Central memory CD4-positive, alpha-beta T cell (primary cell): ENCODE data around the gene MYH3.
"Not testable (repeated sequence)": the region's sequence is repeated elsewhere in the genome, so short reads cannot be mapped to it uniquely, and the experiment has no call there.

Source experiments
- DNase-seq: peaks from one replicate; pipeline ENCODE4 v3.0.0; 2022
- total RNA-seq, 3 experiments: gene quantifications; one replicate each; lab custom pipeline; 2026; lab: John Stamatoyannopoulos, UW

Gene MYH3
- total RNA-seq: 9.2 to 17.7 (median 14.3) reads per million in 3 experiments

- no peak for DNase-seq
Measured at GRCh38 chr17:10657148-10657547, at the start of gene MYH3. TSS of gene MYH3 (minus strand) at chr17:10657309. CDS start at chr17:10655064, 2,245 bp downstream.

- no peak for DNase-seq
Measured at GRCh38 chr17:10705727-10706126, 48.6 kb upstream of the MYH3 start.

GRCh38 chr17:10702574-10702973, 45.5 kb upstream of the MYH3 start:
- no peak for DNase-seq

GRCh38 chr17:10699856-10700255, 42.7 kb upstream of the MYH3 start:
- DNase-seq: peak; percentile 58

GRCh38 chr17:10698096-10698818, 41.1 kb upstream of the MYH3 start:
- no peak for DNase-seq

- peak; percentile 85 for DNase-seq
Measured at GRCh38 chr17:10697092-10698081, 40.3 kb upstream of the MYH3 start, which contains the start of the genes ADPRM and SCO1. TSS of gene ADPRM (plus strand) at chr17:10697594. CDS start at chr17:10704927, 7,333 bp downstream. TSS of gene SCO1 (minus strand) at chr17:10697533. CDS start at chr17:10697507, 26 bp downstream.

- DNase-seq: not testable (repeated sequence)
Measured at GRCh38 chr17:10695875-10696407, 38.8 kb upstream of the MYH3 start.

GRCh38 chr17:10687499-10687898, 30.4 kb upstream of the MYH3 start:
- no peak for DNase-seq

- no peak for DNase-seq
Measured at GRCh38 chr17:10683853-10684252, 26.7 kb upstream of the MYH3 start.

- DNase-seq: no peak
Measured at GRCh38 chr17:10681866-10682446, 24.8 kb upstream of the MYH3 start.

- DNase-seq: no peak
Measured at GRCh38 chr17:10674704-10675103, 17.6 kb upstream of the MYH3 start.

- DNase-seq: no peak
Measured at GRCh38 chr17:10673312-10673711, 16.2 kb upstream of the MYH3 start.

GRCh38 chr17:10668775-10669174, 11.7 kb upstream of the MYH3 start:
- DNase-seq: no peak

- DNase-seq: no peak
Measured at GRCh38 chr17:10666906-10667305, 9.8 kb upstream of the MYH3 start.

- no peak for DNase-seq
Measured at GRCh38 chr17:10664571-10664970, 7.5 kb upstream of the MYH3 start.

GRCh38 chr17:10663231-10663630, 6.1 kb upstream of the MYH3 start:
- no peak for DNase-seq

- no peak for DNase-seq
Measured at GRCh38 chr17:10661437-10661836, 4.3 kb upstream of the MYH3 start.

GRCh38 chr17:10657879-10658278, 770 bp upstream of the MYH3 start:
- DNase-seq: no peak

- no peak for DNase-seq
Measured at GRCh38 chr17:10653987-10654386, 3.1 kb downstream of the MYH3 start.

- no peak for DNase-seq
Measured at GRCh38 chr17:10652984-10653659, 4.0 kb downstream of the MYH3 start.

GRCh38 chr17:10651927-10652326, 5.2 kb downstream of the MYH3 start:
- no peak for DNase-seq

GRCh38 chr17:10649602-10650001, 7.5 kb downstream of the MYH3 start:
- no peak for DNase-seq
